Stimulated activated CD8-positive, alpha-beta memory T cell treated with anti-CD3 and anti-CD28 coated beads, Interleukin-7, amount 100 ng/mL, for 24 hours (primary cell): ENCODE measurements around the gene CNOT4.
"Not testable (repeated sequence)": the region's sequence is repeated elsewhere in the genome, so short reads cannot be mapped to it uniquely, and the experiment has no call there.

Experiments used
- DNase-seq: peaks from one replicate; pipeline ENCODE4 v3.0.0-alpha.2; 2020; ENCODE audit warnings: low read depth

Gene CNOT4

DNA sequence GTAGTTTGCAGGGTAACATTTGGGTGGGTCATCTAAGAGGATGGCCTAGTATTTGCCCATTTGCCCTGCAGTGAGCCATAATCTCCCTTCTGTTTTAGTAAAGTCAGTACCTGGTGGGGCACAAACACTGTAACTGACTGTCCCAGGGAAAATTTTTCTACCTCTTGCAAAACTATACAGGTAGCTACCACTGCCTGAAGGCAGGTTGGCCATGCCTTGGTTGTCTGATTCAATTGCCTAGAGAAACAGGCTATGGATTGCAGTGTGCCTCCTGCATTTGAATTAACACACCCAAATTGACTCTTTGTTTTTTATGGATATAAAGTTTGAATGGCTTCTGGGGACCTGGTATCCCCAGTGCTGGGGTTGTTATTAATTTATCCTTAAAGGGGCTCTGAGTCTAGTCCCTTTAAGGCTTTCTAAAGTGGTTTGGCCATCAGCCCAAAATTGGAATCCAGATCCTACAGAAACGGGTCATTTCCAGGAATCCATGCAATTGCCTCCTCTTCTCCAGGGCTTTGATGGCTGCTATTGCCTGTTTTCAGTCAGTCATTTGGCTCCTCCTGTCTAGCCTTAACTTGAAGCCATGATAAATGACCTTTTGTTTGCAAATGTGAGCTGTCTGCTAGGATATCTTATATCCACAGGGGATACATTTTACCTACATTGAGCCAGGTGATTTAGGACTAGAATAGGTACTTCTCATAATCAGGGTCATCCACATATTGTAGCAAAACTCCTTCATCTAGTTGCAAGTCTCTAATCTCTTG lies 187.1 kb downstream of the CNOT4 start:
- no peak for DNase-seq

DNA sequence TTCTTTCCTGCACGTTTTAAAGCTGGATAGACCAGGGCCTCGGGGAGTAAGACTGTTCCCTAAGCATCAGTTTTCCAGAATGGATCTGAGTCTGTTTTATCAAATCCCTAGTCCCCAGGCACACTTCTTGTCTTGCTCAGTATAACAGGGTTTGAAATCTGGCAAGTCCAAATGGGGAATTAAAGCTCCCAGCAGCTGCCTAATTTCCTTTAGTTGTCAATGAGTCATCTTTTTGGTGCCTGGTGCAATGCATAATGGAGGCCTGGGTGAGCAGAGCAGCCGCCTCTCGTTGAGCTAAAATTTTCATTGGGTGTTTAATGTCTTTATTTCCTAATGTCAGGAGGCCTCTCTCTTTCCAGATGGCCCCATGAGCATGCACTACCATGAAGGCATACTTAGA lies 188.3 kb downstream of the CNOT4 start:
- DNase-seq: no peak

DNA sequence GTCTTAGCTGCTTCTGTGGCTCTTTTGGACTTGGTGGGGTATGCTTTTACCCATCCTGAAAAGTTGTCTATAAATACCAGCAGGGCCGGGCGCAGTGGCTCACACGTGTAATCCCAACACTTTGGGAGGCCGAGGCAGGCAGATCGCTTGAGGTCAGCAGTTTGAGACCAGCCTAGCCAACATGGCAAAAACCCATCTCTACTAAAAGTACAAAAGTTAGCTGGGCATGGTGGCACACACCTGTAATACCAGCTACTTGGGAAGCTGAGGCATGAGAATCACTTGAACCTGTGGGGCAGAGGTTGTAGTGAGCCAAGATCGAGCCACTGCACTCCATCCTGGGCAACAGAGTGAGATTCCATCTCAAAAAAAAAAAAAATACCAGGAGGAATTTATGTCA lies 188.9 kb downstream of the CNOT4 start:
- not testable (repeated sequence) for DNase-seq

DNA sequence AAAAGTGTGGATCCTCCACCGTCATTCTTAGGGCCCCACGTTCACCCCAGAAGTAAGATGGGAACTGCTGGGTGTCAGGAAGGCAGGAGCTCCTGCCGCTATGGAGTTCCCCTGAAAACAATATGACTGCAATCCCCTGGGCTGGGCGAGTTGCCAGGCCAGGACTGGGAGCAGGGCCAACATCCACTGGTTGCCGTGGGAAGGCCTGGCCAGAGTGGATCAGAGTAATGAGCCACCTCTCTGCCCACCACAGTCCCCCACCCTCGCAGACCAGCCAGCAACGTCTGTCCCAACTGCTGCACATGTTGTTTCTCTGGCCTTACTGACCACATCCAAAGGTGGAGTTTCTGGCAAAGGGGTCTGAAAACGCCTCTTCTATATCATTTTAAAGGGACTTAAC lies 189.6 kb downstream of the CNOT4 start:
- no peak for DNase-seq

DNA sequence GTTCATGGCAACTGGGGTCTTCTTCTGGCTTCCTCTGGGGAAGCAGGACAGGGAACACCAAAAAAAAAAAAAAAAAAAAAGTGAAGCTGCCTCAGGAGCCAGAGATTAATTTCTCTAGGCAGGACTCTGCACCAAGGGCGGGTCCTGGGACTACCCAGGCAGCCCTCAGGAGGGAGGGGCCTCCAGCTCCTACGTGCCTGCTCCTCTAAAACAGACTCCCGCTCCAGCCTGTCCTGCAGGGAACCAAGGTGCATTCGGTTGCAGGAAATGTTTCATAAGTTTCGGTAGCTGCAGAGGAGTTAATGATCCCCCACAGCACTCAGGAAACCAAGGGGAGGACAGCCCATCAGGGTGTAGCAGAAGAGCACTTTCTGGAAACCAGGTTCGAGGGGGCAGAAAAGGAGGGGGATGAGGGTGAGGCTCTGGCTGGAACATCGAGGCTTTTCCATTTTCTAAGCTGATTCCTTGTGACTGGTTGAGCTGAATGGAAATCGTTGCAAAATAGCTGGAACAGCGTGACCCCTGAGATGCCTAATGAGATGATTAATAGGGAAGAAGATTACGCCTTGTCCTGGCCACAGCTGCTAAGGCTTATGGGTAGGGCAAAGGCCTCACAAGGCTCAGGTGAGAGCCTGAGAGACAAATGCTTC lies 192.1 kb downstream of the CNOT4 start:
- no peak for DNase-seq

DNA sequence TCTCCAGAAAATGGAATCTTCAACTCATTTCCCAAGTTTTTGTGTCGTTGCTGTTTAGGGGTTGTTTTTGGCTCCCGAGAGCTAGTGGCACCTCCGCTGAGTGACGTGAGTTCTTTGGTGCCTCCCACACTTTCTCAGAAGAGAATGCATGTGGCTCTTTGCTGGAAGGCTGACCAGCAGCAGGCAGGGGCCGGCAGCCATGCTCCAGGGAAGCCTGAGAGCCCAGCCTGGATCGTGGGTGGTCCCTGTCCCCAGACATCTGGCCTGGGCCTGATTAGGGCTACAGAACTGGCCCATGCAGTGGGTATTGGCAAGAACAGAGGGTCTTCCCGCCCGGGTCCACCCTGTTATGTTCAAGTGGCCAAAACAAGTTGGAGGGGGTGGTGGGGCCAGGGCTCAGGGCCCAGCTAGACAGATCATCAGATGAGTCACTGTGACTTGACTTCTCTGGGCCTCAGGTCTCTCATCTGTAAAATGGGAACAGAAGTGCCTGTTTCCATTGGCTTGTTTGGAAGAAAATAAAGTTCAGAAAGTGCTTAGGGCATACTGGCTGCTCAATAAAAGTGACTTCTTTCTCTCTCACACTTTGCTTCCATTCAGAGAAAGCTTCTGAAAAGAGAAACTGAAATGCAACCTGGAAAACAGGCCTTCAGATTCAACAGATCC lies 193.1 kb downstream of the CNOT4 start:
- no peak for DNase-seq

DNA sequence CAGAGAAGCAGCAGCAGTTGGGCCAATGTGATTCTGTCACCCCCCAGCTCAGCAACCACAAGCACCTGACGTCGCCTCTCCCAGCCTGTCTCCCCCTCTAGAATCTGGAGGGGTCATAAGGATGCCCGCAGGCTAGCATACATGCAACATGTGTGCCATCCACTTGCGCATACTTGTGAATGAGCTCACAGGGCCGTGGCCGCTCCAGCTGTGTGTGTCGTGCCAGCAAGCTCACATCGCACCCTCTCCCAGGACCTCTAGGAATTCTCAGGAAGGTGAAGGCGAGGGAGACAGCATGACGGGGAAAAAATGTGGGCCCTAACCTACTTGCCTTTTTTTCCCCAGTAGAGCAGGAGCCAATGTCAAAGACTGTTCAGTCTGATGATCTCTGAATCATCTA lies 195.9 kb downstream of the CNOT4 start:
- DNase-seq: no peak
